Nasal cavity respiratory epithelium epithelial cell of viscerocranial mucosa (primary cell): ENCODE results near the gene KCTD11. TPM values are rescaled to one million over a fixed set of nuclear protein-coding genes. Genes with fewer than 3 reads are reported as not detected.

Source experiments
- total RNA-seq: library from RNA; depleted of rRNA; stranded (reverse); fragments of >200 nt; gene quantifications from 2 replicates; pipeline ENCODE4 v1.2.3, GENCODE V29; 2014

Gene KCTD11
- total RNA-seq = 7.2 and 21.0 TPM in 2 replicates

GRCh38 chr17:7351665-7352502 is at the start of gene KCTD11:
Gene KCTD11 (plus strand): TSS chr17:7352162.

DNA sequence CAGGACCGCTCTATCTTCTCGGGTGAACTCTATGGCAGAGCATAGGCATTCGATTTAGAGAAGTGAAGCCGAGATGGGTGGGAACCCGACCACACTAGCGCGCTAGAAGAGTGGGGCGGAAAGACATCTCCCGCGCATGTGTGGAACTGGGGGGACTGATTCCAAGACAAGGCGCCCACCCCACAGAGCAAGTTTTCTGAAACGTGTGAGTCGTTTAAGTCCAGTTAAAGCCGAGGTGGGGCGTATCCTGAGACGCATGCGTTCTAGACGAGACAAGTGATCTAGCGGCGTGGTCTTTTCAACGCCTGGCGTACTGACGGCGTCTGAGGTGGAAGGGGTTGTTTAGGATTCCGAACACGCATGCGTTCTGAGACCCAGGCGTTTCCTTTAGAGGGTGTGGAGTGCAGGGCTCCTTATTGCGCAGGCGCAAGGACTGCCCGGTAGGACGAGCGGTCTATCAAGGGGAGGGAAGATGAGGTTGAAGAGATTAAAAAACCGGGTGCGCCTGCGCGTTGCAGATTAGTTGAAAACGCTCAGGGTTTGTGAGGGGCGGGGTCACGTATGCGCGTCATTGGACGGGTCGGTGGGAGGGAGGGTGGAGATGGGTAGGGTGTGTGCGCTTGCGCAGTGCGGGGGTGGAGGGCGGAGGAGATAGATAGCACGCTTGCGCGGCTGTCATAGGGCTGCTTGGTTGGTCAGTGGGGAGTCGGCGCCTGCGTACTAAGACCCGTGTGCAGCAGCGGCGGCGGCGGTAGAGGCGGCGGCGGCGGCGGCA is 44.9 kb upstream of the KCTD11 start, which contains the start of gene EIF5A:
Gene EIF5A (plus strand): TSS at position 718 of the 775 bp plus-strand sequence. CDS start 2,008 bp downstream, outside the sequence.

GRCh38 chr17:7314719-7315569 is 37.0 kb upstream of the KCTD11 start, which contains the start of gene GPS2:
Gene GPS2 (minus strand): TSS chr17:7315360. CDS start chr17:7315052, 308 bp downstream.

GRCh38 chr17:7328840-7329373 is 23.1 kb upstream of the KCTD11 start, which contains the start of gene NEURL4:
Gene NEURL4 (minus strand): TSS chr17:7329335. CDS start chr17:7329312, 23 bp downstream.

DNA sequence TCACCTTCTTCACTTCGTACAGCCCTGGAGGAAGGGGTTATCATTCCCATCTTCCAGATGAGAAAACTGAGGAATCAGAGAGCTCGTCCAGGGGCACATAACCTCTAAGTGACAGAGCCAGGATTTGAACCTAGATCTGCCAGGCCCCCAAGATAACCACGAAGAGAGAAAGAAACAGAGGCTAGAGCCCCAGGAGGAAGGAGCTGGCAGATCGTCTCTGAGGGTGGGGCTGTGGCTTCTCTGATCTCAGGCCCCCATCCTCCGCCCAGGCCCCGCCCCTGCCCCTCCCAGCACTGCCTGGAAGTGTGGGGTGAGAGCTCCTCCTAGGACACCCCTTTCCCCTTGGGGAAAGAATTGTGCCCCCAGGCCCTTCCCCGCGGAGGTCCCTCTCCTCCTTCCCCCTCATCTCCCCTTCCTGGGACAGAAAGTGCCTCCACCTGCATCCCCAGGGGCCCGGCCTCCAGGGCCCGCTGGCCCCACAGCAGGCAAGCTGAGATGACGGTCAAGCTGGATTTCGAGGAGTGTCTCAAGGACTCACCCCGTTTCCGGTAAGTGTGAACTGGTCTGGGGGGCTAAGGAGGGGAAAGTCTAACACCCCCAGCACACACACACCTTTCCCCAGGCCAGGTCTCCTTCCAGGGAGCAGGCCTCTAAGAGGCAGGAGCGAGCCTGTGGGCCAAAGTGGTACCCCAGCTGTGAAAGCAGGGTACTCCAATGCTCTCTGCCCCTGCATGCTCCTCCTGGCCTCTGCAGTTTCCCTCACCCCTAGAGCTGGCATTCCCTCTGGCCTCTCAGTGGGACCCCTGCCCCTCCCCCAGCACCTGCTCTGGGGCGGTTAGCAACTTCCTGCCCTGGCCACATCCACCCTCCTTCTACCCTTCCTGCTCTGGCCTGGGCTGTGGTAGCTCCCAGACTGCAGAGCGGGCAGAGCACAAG is 15.5 kb upstream of the KCTD11 start, which contains the start of gene ACAP1:
Gene ACAP1 (plus strand): TSS at position 290 of the 936 bp plus-strand sequence. CDS start 206 bp downstream, at position 496.

GRCh38 chr17:7355053-7355452 is 3.1 kb downstream of the KCTD11 start, which contains the start of gene TMEM95:
Gene TMEM95 (plus strand): TSS chr17:7355156. CDS start chr17:7355205, 49 bp downstream.

DNA sequence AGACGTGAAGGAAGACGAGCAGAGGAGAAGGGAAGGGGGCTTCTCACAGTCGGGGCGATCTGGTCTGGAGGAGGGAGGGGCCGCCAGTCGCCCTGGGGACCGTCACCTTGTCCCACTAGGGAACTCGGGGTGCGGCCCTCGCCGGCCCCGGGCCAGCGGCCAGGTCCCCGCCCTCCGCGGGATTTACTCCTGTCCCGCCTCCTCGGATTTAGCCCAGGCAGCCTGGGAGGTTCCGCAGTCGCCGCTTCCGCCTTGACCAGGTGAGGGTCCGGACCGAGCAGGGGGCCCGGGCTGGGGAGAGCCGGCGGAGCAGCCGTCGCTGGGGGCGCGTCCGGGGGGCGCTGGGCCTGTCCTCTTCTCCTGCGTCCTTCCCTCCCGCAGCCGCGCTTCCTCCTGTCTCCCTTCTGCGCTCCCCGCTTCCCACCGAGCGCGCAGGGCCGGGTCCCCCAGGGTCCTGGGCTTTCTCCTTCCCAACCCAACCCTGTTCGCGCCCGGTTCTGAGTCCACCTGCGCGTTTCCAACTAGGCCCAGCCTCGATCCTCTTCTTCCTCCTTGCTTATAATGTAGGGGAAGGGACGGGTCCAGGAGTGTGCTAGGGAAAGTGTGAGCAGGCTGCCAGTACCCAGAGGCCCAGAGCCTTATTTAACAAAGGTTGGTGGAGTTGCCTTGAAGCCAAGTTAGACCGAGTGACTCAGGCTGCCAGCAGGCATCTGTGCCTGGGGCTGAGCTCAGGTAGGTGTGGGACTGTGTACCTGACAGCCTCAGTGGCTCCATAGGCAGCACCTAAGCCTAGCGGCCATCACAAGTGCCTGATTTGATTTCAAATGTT is 29.1 kb downstream of the KCTD11 start, which contains the start of gene TNK1:
Gene TNK1 (plus strand): TSS at position 235 of the 829 bp plus-strand sequence. CDS start 1,838 bp downstream, outside the sequence.

GRCh38 chr17:7394452-7395191 is 42.7 kb downstream of the KCTD11 start, which contains the start of gene PLSCR3:
Gene PLSCR3 (minus strand): TSS chr17:7394525. CDS start chr17:7394110, 415 bp downstream.

GRCh38 chr17:7403977-7404736 is 52.2 kb downstream of the KCTD11 start, which contains the start of gene TMEM256:
Gene TMEM256 (minus strand): TSS chr17:7404097. CDS start chr17:7404084, 13 bp downstream.

Other genes with a start within 250 kb of the KCTD11 start
- not detected in 2 replicates for gene ASGR2, start 237.3 kb upstream of the KCTD11 start, total RNA-seq
- 0.07 TPM in 1 of 2 replicates, not detected in the other for gene ASGR1, start 172.8 kb upstream of the KCTD11 start, total RNA-seq
- gene DLG4, start 132.3 kb upstream of the KCTD11 start, total RNA-seq = 1.0 and 9.3 TPM in 2 replicates
- 172 and 221 TPM in 2 replicates for gene ACADVL, start 132.2 kb upstream of the KCTD11 start, total RNA-seq
- gene DVL2, start 117.6 kb upstream of the KCTD11 start, total RNA-seq = 62.4 and 66.6 TPM in 2 replicates
- gene PHF23, start 112.7 kb upstream of the KCTD11 start, total RNA-seq = 27.0 and 32.2 TPM in 2 replicates
- 57.8 and 81.4 TPM in 2 replicates for gene GABARAP, start 109.7 kb upstream of the KCTD11 start, total RNA-seq
- 26.3 and 49.0 TPM in 2 replicates for gene CTDNEP1, start 100.4 kb upstream of the KCTD11 start, total RNA-seq
- 11.0 and 16.7 TPM in 2 replicates for gene ELP5, start 99.9 kb upstream of the KCTD11 start, total RNA-seq
- 453 and 573 TPM in 2 replicates for gene CLDN7, start 89.7 kb upstream of the KCTD11 start, total RNA-seq
- under 0.01 and 0.14 TPM in 2 replicates for gene SLC2A4, start 70.4 kb upstream of the KCTD11 start, total RNA-seq
- gene YBX2, start 57.5 kb upstream of the KCTD11 start, total RNA-seq = 0.34 and 1.1 TPM in 2 replicates
- gene EIF5A, start 44.5 kb upstream of the KCTD11 start, total RNA-seq = 435 and 611 TPM in 2 replicates
- 29.4 and 30.4 TPM in 2 replicates for gene GPS2, start 36.8 kb upstream of the KCTD11 start, total RNA-seq
- gene NEURL4, start 22.8 kb upstream of the KCTD11 start, total RNA-seq = 15.7 and 22.5 TPM in 2 replicates
- 0.34 and 0.71 TPM in 2 replicates for gene ACAP1, start 15.6 kb upstream of the KCTD11 start, total RNA-seq
- gene TMEM95, start 3.0 kb downstream of the KCTD11 start, total RNA-seq = not detected in 2 replicates
- 5.8 and 10.6 TPM in 2 replicates for gene TNK1, start 28.9 kb downstream of the KCTD11 start, total RNA-seq
- gene PLSCR3, start 42.4 kb downstream of the KCTD11 start, total RNA-seq = 12.6 and 28.2 TPM in 2 replicates
- 26.6 and 88.9 TPM in 2 replicates for gene TMEM256, start 51.9 kb downstream of the KCTD11 start, total RNA-seq
- 1.4 and 6.1 TPM in 2 replicates for gene NLGN2, start 55.7 kb downstream of the KCTD11 start, total RNA-seq
- not detected in 2 replicates for gene SPEM1, start 68.2 kb downstream of the KCTD11 start, total RNA-seq
- gene SPEM2, start 73.5 kb downstream of the KCTD11 start, total RNA-seq = not detected in 2 replicates
- not detected in 2 replicates for gene SPEM3, start 76.7 kb downstream of the KCTD11 start, total RNA-seq
- gene TMEM102, start 83.3 kb downstream of the KCTD11 start, total RNA-seq = 10.3 and 10.7 TPM in 2 replicates
- gene FGF11, start 87.3 kb downstream of the KCTD11 start, total RNA-seq = 19.1 and 44.3 TPM in 2 replicates
- 7.6 and 14.7 TPM in 2 replicates for gene CHRNB1, start 92.9 kb downstream of the KCTD11 start, total RNA-seq
- gene ZBTB4, start 127.5 kb downstream of the KCTD11 start, total RNA-seq = 17.4 and 37.4 TPM in 2 replicates
- gene SLC35G6, start 129.3 kb downstream of the KCTD11 start, total RNA-seq = not detected in 2 replicates
- 75.9 and 140 TPM in 2 replicates for gene POLR2A, start 132.2 kb downstream of the KCTD11 start, total RNA-seq
- 0.34 and 2.5 TPM in 2 replicates for gene TNFSF12, start 196.9 kb downstream of the KCTD11 start, total RNA-seq
- gene TNFSF13, start 206.6 kb downstream of the KCTD11 start, total RNA-seq = 2.6 and 3.8 TPM in 2 replicates
- 76.8 and 126 TPM in 2 replicates for gene SENP3, start 209.8 kb downstream of the KCTD11 start, total RNA-seq
- gene CD68, start 227.5 kb downstream of the KCTD11 start, total RNA-seq = 8.3 and 13.7 TPM in 2 replicates
- gene MPDU1, start 231.7 kb downstream of the KCTD11 start, total RNA-seq = 31.0 and 32.5 TPM in 2 replicates
- gene SOX15, start 237.9 kb downstream of the KCTD11 start, total RNA-seq = 38.7 and 54.0 TPM in 2 replicates